ENCODE data around the gene OR8B2. TPM values are rescaled to one million over a fixed set of nuclear protein-coding genes. Genes with fewer than 3 reads are reported as not detected.

The OR8B2 gene, protein sequence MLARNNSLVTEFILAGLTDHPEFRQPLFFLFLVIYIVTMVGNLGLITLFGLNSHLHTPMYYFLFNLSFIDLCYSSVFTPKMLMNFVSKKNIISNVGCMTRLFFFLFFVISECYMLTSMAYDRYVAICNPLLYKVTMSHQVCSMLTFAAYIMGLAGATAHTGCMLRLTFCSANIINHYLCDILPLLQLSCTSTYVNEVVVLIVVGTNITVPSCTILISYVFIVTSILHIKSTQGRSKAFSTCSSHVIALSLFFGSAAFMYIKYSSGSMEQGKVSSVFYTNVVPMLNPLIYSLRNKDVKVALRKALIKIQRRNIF
- total RNA-seq (2021) (not detected in 2 replicates), Bru-seq, nascent RNA (not detected), BruChase-seq, experiment 1, labeled RNA remaining after a 2-hour chase (not detected), BruChase-seq, experiment 2, labeled RNA remaining after a 6-hour chase (not detected)
- long read RNA-seq, result 0 reads

DNA sequence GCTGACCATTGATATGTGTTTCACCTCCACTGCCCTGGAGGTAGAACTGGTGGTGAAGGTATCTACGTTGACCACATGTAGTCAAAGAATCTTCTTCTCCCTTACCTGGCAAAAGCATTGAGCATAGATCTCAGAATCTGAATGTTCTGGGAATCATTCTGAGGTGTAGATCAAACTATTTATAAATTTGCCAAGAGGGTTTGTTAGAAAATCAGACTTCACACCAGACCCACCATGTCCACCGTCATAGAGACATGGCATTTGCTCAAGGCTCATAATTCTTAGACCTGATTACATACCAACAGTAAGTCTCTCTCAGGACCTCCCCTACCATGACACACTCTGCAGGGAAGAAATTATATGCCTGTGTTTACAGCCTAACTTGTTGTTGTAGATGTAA, at the start of gene OR8B2:
TSS of gene OR8B2 (minus strand) at position 101 of the 400 bp plus-strand sequence. CDS start 1,156 bp downstream, outside the sequence.
- TF ChIP-seq EZH2 (IDR thresholded peaks at IDR 0.05; ENCODE audit: low read depth), result no peak
- TF ChIP-seq, protein P1, sequence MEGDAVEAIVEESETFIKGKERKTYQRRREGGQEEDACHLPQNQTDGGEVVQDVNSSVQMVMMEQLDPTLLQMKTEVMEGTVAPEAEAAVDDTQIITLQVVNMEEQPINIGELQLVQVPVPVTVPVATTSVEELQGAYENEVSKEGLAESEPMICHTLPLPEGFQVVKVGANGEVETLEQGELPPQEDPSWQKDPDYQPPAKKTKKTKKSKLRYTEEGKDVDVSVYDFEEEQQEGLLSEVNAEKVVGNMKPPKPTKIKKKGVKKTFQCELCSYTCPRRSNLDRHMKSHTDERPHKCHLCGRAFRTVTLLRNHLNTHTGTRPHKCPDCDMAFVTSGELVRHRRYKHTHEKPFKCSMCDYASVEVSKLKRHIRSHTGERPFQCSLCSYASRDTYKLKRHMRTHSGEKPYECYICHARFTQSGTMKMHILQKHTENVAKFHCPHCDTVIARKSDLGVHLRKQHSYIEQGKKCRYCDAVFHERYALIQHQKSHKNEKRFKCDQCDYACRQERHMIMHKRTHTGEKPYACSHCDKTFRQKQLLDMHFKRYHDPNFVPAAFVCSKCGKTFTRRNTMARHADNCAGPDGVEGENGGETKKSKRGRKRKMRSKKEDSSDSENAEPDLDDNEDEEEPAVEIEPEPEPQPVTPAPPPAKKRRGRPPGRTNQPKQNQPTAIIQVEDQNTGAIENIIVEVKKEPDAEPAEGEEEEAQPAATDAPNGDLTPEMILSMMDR (conservative IDR thresholded peaks at IDR 0.05), result no peak
- no peak within 1 kb of the TSS for H3K4me2 ChIP-seq
- no peaks in the 10 kb centered on the region for H4K20me1 ChIP-seq (ENCODE audit: insufficient read depth)
- POLR2A ChIA-PET (ENCODE audit: unreplicated experiment), result interaction anchor here (0.8 kb wide), 1 partner anchor 311 kb away, joined by 10 read pairs; no protein-coding TSS in a partner anchor
- no peak within 1 kb of the TSS for H3K27ac ChIP-seq
- no peaks in the 10 kb centered on the region for H3K27me3 ChIP-seq (ENCODE audit: insufficient read depth, low read depth)
- CTCF ChIA-PET, result no interaction called here
- H3K4me1 ChIP-seq (replicated peaks; ENCODE audit: insufficient read depth), result no peaks in the 10 kb centered on the region
- H3K36me3 ChIP-seq (ENCODE audit: low read depth), result no peaks in the 10 kb centered on the region
- H3K9me3 ChIP-seq (ENCODE audit: insufficient read depth, low read depth), result no peaks in the 10 kb centered on the region
- no peak for DNase-seq
- no peaks in the 10 kb centered on the region for H3F3A ChIP-seq (ENCODE audit: insufficient read depth, low read depth)
- no peak within 1 kb of the TSS for H2AFZ ChIP-seq
- no TSS peak for BruUV-seq (replicated peaks)
- H3K4me3 ChIP-seq, result no peak within 1 kb of the TSS
- no peaks in the 10 kb centered on the region for H3K79me2 ChIP-seq (ENCODE audit: low read depth)
- H3K9me2 ChIP-seq (ENCODE audit: insufficient read depth), result no peaks in the 10 kb centered on the region
- intact Hi-C loops (cut with micrococcal nuclease; ENCODE audit: unreplicated experiment), result no loop called here

DNA sequence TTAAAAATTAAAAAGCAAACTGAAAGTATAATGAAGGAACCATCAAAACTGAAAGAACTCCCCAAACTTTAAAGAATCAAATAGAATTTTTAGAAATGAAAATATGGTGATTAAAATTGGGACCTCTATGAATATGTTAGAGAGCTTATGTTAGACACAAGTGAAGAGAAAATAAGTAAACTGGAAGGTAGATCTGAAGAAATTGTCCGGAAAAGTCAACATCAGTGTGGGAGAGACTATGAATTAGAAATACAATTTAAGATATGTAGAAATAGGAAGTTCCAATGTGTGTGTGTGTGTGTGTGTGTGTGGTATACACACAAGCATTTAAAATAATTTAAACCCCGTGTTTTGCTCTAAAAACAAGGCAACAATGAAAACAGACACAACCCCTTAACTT, 45.3 kb upstream of the OR8B2 start:
- Histone ChIP-seq H3K27ac (no peak overlapping the region), H4K20me1 (ENCODE audit: insufficient read depth) (no peaks in the 10 kb centered on the region), H3K36me3 (ENCODE audit: low read depth) (no peaks in the 10 kb centered on the region), H3K9me2 (ENCODE audit: insufficient read depth) (no peaks in the 10 kb centered on the region), H3F3A (ENCODE audit: insufficient read depth, low read depth) (no peaks in the 10 kb centered on the region), H3K27me3 (ENCODE audit: insufficient read depth, low read depth) (no peaks in the 10 kb centered on the region), H3K4me1 (replicated peaks; ENCODE audit: insufficient read depth) (no peaks in the 10 kb centered on the region), H3K4me3 (no peak overlapping the region), H2AFZ (no peak overlapping the region), H3K79me2 (ENCODE audit: low read depth) (no peaks in the 10 kb centered on the region), H3K9me3 (ENCODE audit: insufficient read depth, low read depth) (no peaks in the 10 kb centered on the region), H3K4me2 (no peak overlapping the region)
- intact Hi-C loops (cut with micrococcal nuclease; ENCODE audit: unreplicated experiment), result no loop called here
- ChIA-PET POLR2A (ENCODE audit: unreplicated experiment) (interaction anchor here (0.7 kb wide), 1 partner anchor 27 kb away, joined by 4 read pairs; no protein-coding TSS in a partner anchor), CTCF (no interaction called here)
- BruUV-seq (replicated peaks), result no TSS peak
- TF ChIP-seq EZH2 (IDR thresholded peaks at IDR 0.05; ENCODE audit: low read depth), result no peak
- no peak for DNase-seq

DNA sequence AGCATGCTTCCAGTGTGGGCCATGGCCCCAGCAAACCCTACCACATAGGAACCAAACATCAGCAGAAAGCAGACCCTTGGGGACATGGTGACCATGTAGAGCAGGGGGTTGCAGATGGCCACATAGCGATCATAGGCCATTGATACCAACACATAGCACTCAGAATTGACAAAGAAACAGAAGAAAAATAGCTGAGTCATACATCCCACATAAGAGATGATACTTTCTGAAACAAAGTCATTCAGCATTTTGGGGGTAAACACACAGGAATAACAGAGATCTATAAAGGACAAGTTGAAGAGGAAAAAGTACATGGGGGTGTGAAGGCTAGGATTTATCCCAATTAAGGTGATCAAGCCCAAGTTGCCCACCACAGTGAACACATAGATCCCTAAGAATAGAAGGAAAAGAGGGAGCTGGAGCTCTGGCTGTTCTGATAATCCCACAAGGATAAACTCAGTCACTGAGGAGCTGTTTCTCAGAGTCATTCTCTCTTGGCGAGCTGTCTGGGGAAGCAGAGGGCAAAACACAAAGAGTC, 40.2 kb upstream of the OR8B2 start, which contains the start of gene OR8B4:
TSS of gene OR8B4 (minus strand) at position 488 of the 538 bp plus-strand sequence. CDS start at position 488, 0 bp downstream.
- Histone ChIP-seq H3K9me3 (ENCODE audit: insufficient read depth, low read depth) (no peaks in the 10 kb centered on the region), H3F3A (ENCODE audit: insufficient read depth, low read depth) (no peaks in the 10 kb centered on the region), H3K79me2 (ENCODE audit: low read depth) (no peaks in the 10 kb centered on the region), H3K4me2 (no peak within 1 kb of the TSS), H3K27ac (no peak within 1 kb of the TSS), H3K4me3 (no peak within 1 kb of the TSS), H3K27me3 (ENCODE audit: insufficient read depth, low read depth) (peaks cover 7% of the 10 kb centered on the region; the same call in 1 of the 2 replicates), H3K36me3 (ENCODE audit: low read depth) (no peaks in the 10 kb centered on the region), H3K9me2 (ENCODE audit: insufficient read depth) (no peaks in the 10 kb centered on the region), H2AFZ (no peak within 1 kb of the TSS), H4K20me1 (ENCODE audit: insufficient read depth) (no peaks in the 10 kb centered on the region), H3K4me1 (replicated peaks; ENCODE audit: insufficient read depth) (no peaks in the 10 kb centered on the region)
- DNase-seq, result no peak
- ChIA-PET POLR2A (ENCODE audit: unreplicated experiment) (no interaction called here), CTCF (no interaction called here)
- intact Hi-C loops (cut with micrococcal nuclease; ENCODE audit: unreplicated experiment), result no loop called here
- BruUV-seq (replicated peaks), result no TSS peak
- TF ChIP-seq, protein P1 (conservative IDR thresholded peaks at IDR 0.05), result no peak
- TF ChIP-seq EZH2 (IDR thresholded peaks at IDR 0.05; ENCODE audit: low read depth), result no peak

Data from PC-9 (cell line).